Measurements from ENCODE around the gene ADCY9. TPM values are rescaled to one million over a fixed set of nuclear protein-coding genes. Genes with fewer than 3 reads are reported as not detected.
A peak's percentile ranks its signal among the peaks of the same experiment; 100 is the strongest.

Gene ADCY9
- total RNA-seq, 1 donor from 2014 or later: 11.4 TPM

GRCh38 chr16:3938843-3939624 lies 177.2 kb downstream of the ADCY9 start:
- DNase-seq (ENCODE audit: low read depth) (peak; percentile 85), FAIRE-seq (peak; percentile 99)
- Histone ChIP-seq H3K4me3 (ENCODE audit: insufficient read depth, low read depth, low read length) (peak overlapping the region; percentile 55), H2AFZ (ENCODE audit: low read depth, low read length) (peak overlapping the region; percentile 89), H3K27me3 (ENCODE audit: insufficient read depth, low read length) (no peaks in the 10 kb centered on the region), H3K36me3 (ENCODE audit: insufficient read depth, low read length) (no peaks in the 10 kb centered on the region), H3K27ac (ENCODE audit: low read depth, low read length) (peak overlapping the region; percentile 16), H3K79me2 (ENCODE audit: insufficient read depth, low read length) (no peaks in the 10 kb centered on the region), H3K4me2 (ENCODE audit: low read length) (peak overlapping the region; percentile 92), H3K9ac (ENCODE audit: low read length) (peak overlapping the region; percentile 74), H4K20me1 (ENCODE audit: insufficient read depth, low read length) (no peaks in the 10 kb centered on the region), H3K9me3 (ENCODE audit: insufficient read depth, low read depth, low read length) (peaks cover 2% of the 10 kb centered on the region), H3K4me1 (ENCODE audit: insufficient read depth, low read length) (peaks cover 12% of the 10 kb centered on the region)
- H3K36me3 Mint-ChIP-seq (ENCODE audit: low read depth, unreplicated experiment): no peaks in the 10 kb centered on the region
- H3K27ac Mint-ChIP-seq (ENCODE audit: unreplicated experiment): no peak overlapping the region
- no peaks in the 10 kb centered on the region for H3K27me3 Mint-ChIP-seq (ENCODE audit: low read depth, unreplicated experiment)
- peaks cover 3% of the 10 kb centered on the region for H3K9me3 Mint-ChIP-seq (ENCODE audit: unreplicated experiment)
- TF ChIP-seq CTCF (IDR thresholded peaks at IDR 0.05; ENCODE audit: insufficient read depth, low read depth, low read length): peak; percentile 64
- TF ChIP-seq EZH2 (IDR thresholded peaks at IDR 0.05; ENCODE audit: insufficient read depth, low read length): no peak
- H3K4me1 Mint-ChIP-seq (ENCODE audit: low read depth, unreplicated experiment): no peaks in the 10 kb centered on the region
- no peak overlapping the region for H3K4me3 Mint-ChIP-seq (ENCODE audit: unreplicated experiment)

GRCh38 chr16:3938471-3938842 lies 177.8 kb downstream of the ADCY9 start:
- FAIRE-seq (no peak), DNase-seq (ENCODE audit: low read depth) (no peak)
- no peaks in the 10 kb centered on the region for H3K36me3 Mint-ChIP-seq (ENCODE audit: low read depth, unreplicated experiment)
- H3K9ac ChIP-seq (ENCODE audit: low read length): peak overlapping the region; percentile 74
- H3K27ac Mint-ChIP-seq (ENCODE audit: unreplicated experiment): no peak overlapping the region
- no peaks in the 10 kb centered on the region for H3K27me3 ChIP-seq (ENCODE audit: insufficient read depth, low read length)
- H3K4me3 ChIP-seq (ENCODE audit: insufficient read depth, low read depth, low read length): peak overlapping the region; percentile 55
- no peaks in the 10 kb centered on the region for H3K36me3 ChIP-seq (ENCODE audit: insufficient read depth, low read length)
- no peak for TF ChIP-seq CTCF (IDR thresholded peaks at IDR 0.05; ENCODE audit: insufficient read depth, low read depth, low read length)
- no peak for TF ChIP-seq EZH2 (IDR thresholded peaks at IDR 0.05; ENCODE audit: insufficient read depth, low read length)
- H3K4me1 ChIP-seq (ENCODE audit: insufficient read depth, low read length): peaks cover 12% of the 10 kb centered on the region
- H3K9me3 Mint-ChIP-seq (ENCODE audit: unreplicated experiment): peaks cover 3% of the 10 kb centered on the region
- no peak overlapping the region for H3K4me3 Mint-ChIP-seq (ENCODE audit: unreplicated experiment)
- H4K20me1 ChIP-seq (ENCODE audit: insufficient read depth, low read length): no peaks in the 10 kb centered on the region
- no peaks in the 10 kb centered on the region for H3K4me1 Mint-ChIP-seq (ENCODE audit: low read depth, unreplicated experiment)
- H3K27ac ChIP-seq (ENCODE audit: low read depth, low read length): no peak overlapping the region
- no peaks in the 10 kb centered on the region for H3K27me3 Mint-ChIP-seq (ENCODE audit: low read depth, unreplicated experiment)
- H3K4me2 ChIP-seq (ENCODE audit: low read length): peak overlapping the region; percentile 92
- peak overlapping the region; percentile 89 for H2AFZ ChIP-seq (ENCODE audit: low read depth, low read length)
- peaks cover 2% of the 10 kb centered on the region for H3K9me3 ChIP-seq (ENCODE audit: insufficient read depth, low read depth, low read length)
- no peaks in the 10 kb centered on the region for H3K79me2 ChIP-seq (ENCODE audit: insufficient read depth, low read length)

All from astrocyte (in vitro differentiated cells and primary cell).